Calu3 (cell line): ENCODE results near the gene GPR84. TPM values are rescaled to one million over a fixed set of nuclear protein-coding genes. Genes with fewer than 3 reads are reported as not detected.
A peak's percentile ranks its signal among the peaks of the same experiment; 100 is the strongest.

ENCODE experiments used
- BruUV-seq: library from RNA; stranded (reverse); fragments of 400-500 nt; replicated peaks from 2 replicates; lab custom pipeline; 2021; lab: Mats Ljungman, UMichigan
- CTCF ChIA-PET: fragments of 300-600 bp; sonication (Branson Sonifier 250); formaldehyde crosslinking; loops from one replicate; lab custom pipeline; 2022; ENCODE audit warnings: antibody characterized with exemption; lab: Charles Lee
- DNase-seq: peaks from one replicate; pipeline ENCODE4 v3.0.0; 2022
- H3K27ac Mint-ChIP-seq: one replicate; pipeline ENCODE4 v1.8.0; 2022; ENCODE audit warnings: mixed read lengths; ENCODE audit not compliant: unreplicated experiment
- H3K27me3 Mint-ChIP-seq: one replicate; pipeline ENCODE4 v1.8.0; 2022; ENCODE audit warnings: mixed read lengths; ENCODE audit not compliant: unreplicated experiment
- H3K36me3 Mint-ChIP-seq: one replicate; pipeline ENCODE4 v1.8.0; 2022; ENCODE audit warnings: mild to moderate bottlenecking, moderate library complexity, mixed read lengths; ENCODE audit not compliant: insufficient read depth, unreplicated experiment
- H3K4me1 Mint-ChIP-seq: one replicate; pipeline ENCODE4 v1.8.0; 2022; ENCODE audit warnings: mild to moderate bottlenecking, low read depth, mixed read lengths; ENCODE audit not compliant: unreplicated experiment
- H3K4me3 Mint-ChIP-seq: one replicate; pipeline ENCODE4 v1.8.0; 2022; ENCODE audit warnings: mild to moderate bottlenecking, low read depth, moderate library complexity, mixed read lengths; ENCODE audit not compliant: unreplicated experiment
- H3K9me3 Mint-ChIP-seq: one replicate; pipeline ENCODE4 v1.8.0; 2022; ENCODE audit warnings: low read depth, mixed read lengths; ENCODE audit not compliant: unreplicated experiment
- intact Hi-C: fragments of 100-400 bp; cut with micrococcal nuclease; formaldehyde crosslinking; loops from one replicate; pipeline ENCODE4 v1.10.0; 2022; ENCODE audit not compliant: unreplicated experiment
- total RNA-seq: library from RNA; stranded (reverse); gene quantifications from 2 replicates; pipeline ENCODE4 v1.2.3, GENCODE V29; 2022
- TF ChIP-seq, protein P1 (sequence below): fragments of 200-600 bp; IDR thresholded peaks from one replicate; pipeline ENCODE4 v1.8.0; 2022; ENCODE audit warnings: antibody characterized with exemption; ENCODE audit not compliant: unreplicated experiment

GPR84 gene
- total RNA-seq, 1 experiment from 2014 or later = not detected

DNA sequence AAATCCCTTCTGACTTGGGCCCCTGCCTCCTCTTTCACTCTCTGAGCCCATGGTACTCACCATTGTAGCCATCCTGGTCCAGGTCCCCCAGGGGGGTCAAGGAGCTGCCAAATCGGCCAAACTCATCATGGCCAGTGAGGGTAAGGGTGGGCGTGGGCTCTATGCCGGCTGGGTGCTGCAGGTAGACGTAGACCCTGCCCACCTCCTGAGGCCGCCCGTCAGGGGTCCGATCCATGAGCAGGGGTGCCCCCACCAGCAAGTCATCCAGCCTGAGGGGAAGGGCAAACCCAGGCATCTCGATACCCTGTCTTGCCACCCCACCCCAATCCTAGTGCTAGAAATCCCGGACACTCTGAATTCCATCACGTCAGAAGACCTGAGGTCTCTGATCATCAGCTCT, 40.8 kb upstream of the GPR84 start:
- CTCF ChIA-PET = no interaction called here
- Mint-ChIP-seq H3K36me3 (no peaks in the 10 kb centered on the region), H3K4me3 (no peak overlapping the region), H3K27ac (no peak overlapping the region), H3K27me3 (peaks cover 18% of the 10 kb centered on the region), H3K4me1 (no peaks in the 10 kb centered on the region), H3K9me3 (no peaks in the 10 kb centered on the region)
- DNase-seq = no peak
- TF ChIP-seq, protein P1, sequence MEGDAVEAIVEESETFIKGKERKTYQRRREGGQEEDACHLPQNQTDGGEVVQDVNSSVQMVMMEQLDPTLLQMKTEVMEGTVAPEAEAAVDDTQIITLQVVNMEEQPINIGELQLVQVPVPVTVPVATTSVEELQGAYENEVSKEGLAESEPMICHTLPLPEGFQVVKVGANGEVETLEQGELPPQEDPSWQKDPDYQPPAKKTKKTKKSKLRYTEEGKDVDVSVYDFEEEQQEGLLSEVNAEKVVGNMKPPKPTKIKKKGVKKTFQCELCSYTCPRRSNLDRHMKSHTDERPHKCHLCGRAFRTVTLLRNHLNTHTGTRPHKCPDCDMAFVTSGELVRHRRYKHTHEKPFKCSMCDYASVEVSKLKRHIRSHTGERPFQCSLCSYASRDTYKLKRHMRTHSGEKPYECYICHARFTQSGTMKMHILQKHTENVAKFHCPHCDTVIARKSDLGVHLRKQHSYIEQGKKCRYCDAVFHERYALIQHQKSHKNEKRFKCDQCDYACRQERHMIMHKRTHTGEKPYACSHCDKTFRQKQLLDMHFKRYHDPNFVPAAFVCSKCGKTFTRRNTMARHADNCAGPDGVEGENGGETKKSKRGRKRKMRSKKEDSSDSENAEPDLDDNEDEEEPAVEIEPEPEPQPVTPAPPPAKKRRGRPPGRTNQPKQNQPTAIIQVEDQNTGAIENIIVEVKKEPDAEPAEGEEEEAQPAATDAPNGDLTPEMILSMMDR = no peak
- intact Hi-C loops = no loop called here
- no TSS peak for BruUV-seq

GRCh38 chr12:54404061-54405004, 40.0 kb upstream of the GPR84 start:
- H3K36me3 Mint-ChIP-seq = no peaks in the 10 kb centered on the region
- TF ChIP-seq, protein P1 = peak; percentile 94
- H3K9me3 Mint-ChIP-seq = no peaks in the 10 kb centered on the region
- no TSS peak for BruUV-seq
- H3K4me3 Mint-ChIP-seq = no peak overlapping the region
- DNase-seq = peak; percentile 57
- H3K4me1 Mint-ChIP-seq = no peaks in the 10 kb centered on the region
- H3K27ac Mint-ChIP-seq = no peak overlapping the region
- CTCF ChIA-PET = interaction anchor here (0.6 to 1.2 kb wide), 3 partner anchors 9 to 11 kb away, joined by 3 read pairs; no protein-coding TSS in a partner anchor
- peaks cover 18% of the 10 kb centered on the region for H3K27me3 Mint-ChIP-seq
- intact Hi-C loops = no loop called here

- intact Hi-C loops = no loop called here
- H3K27me3 Mint-ChIP-seq = peaks cover 6% of the 10 kb centered on the region
- TF ChIP-seq, protein P1 = no peak
- no peak for DNase-seq
- H3K9me3 Mint-ChIP-seq = no peaks in the 10 kb centered on the region
- H3K4me3 Mint-ChIP-seq = no peak overlapping the region
- BruUV-seq = no TSS peak
- H3K4me1 Mint-ChIP-seq = no peaks in the 10 kb centered on the region
- CTCF ChIA-PET = interaction anchor here (1.3 kb wide), 1 partner anchor 38 kb away, joined by 8 read pairs; no protein-coding TSS in a partner anchor
- no peak overlapping the region for H3K27ac Mint-ChIP-seq
- no peaks in the 10 kb centered on the region for H3K36me3 Mint-ChIP-seq
These were observed 36.8 kb upstream of the GPR84 start for GRCh38 chr12:54401119-54401518.

- no peaks in the 10 kb centered on the region for H3K36me3 Mint-ChIP-seq
- no peaks in the 10 kb centered on the region for H3K27me3 Mint-ChIP-seq
- CTCF ChIA-PET = interaction anchor here (0.5 to 2.3 kb wide), 28 partner anchors 9 to 173 kb away, joined by 3 to 145 read pairs (median 5); partner anchors contain the start of genes COPZ1 and ITGA5
- H3K4me1 Mint-ChIP-seq = no peaks in the 10 kb centered on the region
- peak; percentile 92 for DNase-seq
- H3K9me3 Mint-ChIP-seq = no peaks in the 10 kb centered on the region
- TF ChIP-seq, protein P1 = peak; percentile 95
- intact Hi-C loops = loop anchor here (1.0 kb wide), 1 partner anchor 40 kb away; no protein-coding TSS in a partner anchor
- no peak overlapping the region for H3K4me3 Mint-ChIP-seq
- BruUV-seq = no TSS peak
- no peak overlapping the region for H3K27ac Mint-ChIP-seq
These were observed 34.9 kb upstream of the GPR84 start for GRCh38 chr12:54398995-54399793.
